Nephron (organoid): Measurements from ENCODE around the gene BICC1.

Source experiments
- H3K27ac Mint-ChIP-seq, 3 experiments: 2 replicates each; pipeline ENCODE4 v1.8.0; 2020; ENCODE audit warnings: mixed read lengths in 3 of 3, mild to moderate bottlenecking in 2 of 3, moderate library complexity in 1 of 3
- H3K27me3 Mint-ChIP-seq: 2 replicates; pipeline ENCODE4 v1.8.0; 2021; ENCODE audit warnings: low read depth, mild to moderate bottlenecking, moderate library complexity, mixed read lengths
- H3K36me3 Mint-ChIP-seq: 2 replicates; pipeline ENCODE4 v1.8.0; 2020; ENCODE audit warnings: low read depth, mixed read lengths
- H3K4me1 Mint-ChIP-seq: 2 replicates; pipeline ENCODE4 v1.8.0; 2020; ENCODE audit warnings: mixed read lengths
- H3K4me3 Mint-ChIP-seq, 3 experiments: 2 replicates each; pipeline ENCODE4 v1.8.0; 2020; ENCODE audit warnings: mild to moderate bottlenecking in 3 of 3, mixed read lengths in 3 of 3, moderate library complexity in 2 of 3
- H3K9me3 Mint-ChIP-seq: 2 replicates; pipeline ENCODE4 v1.8.0; 2020; ENCODE audit warnings: mixed read lengths
- TF ChIP-seq, protein P1 (sequence below), 3 experiments: fragments of 200-600 bp; sonication (generic); IDR thresholded peaks; one replicate each; pipeline ENCODE4 v1.5.0; 2021; ENCODE audit warnings: antibody characterized with exemption in 3 of 3; ENCODE audit not compliant: unreplicated experiment in 3 of 3

Gene BICC1

DNA sequence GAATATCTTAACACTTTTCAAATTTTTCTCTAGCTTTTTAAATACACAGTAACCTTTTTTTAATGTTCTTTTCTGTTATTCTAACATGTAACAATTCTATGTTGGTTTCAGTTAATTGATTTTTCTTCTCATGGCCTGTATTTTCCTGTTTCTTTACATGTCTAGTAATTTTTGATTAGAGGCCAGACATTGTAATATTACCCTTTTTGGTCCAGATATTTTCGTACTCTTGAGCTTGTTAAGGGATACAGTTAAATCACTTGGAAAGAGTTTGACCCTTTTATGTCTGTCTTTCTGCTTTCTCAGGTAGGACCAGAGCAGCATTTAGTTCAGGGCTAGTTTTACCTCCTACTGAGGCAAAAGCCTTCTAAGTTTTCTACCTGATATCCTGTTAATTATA, 45.0 kb downstream of the BICC1 start:
- Mint-ChIP-seq H3K9me3 (peaks cover 56% of the 10 kb centered on the region), H3K4me3 (no peak overlapping the region), H3K4me1 (no peaks in the 10 kb centered on the region), H3K36me3 (peaks cover 42% of the 10 kb centered on the region), H3K27ac (peak overlapping the region in 1 of 3 experiments; percentile 84), H3K27me3 (no peaks in the 10 kb centered on the region)
- TF ChIP-seq, protein P1, sequence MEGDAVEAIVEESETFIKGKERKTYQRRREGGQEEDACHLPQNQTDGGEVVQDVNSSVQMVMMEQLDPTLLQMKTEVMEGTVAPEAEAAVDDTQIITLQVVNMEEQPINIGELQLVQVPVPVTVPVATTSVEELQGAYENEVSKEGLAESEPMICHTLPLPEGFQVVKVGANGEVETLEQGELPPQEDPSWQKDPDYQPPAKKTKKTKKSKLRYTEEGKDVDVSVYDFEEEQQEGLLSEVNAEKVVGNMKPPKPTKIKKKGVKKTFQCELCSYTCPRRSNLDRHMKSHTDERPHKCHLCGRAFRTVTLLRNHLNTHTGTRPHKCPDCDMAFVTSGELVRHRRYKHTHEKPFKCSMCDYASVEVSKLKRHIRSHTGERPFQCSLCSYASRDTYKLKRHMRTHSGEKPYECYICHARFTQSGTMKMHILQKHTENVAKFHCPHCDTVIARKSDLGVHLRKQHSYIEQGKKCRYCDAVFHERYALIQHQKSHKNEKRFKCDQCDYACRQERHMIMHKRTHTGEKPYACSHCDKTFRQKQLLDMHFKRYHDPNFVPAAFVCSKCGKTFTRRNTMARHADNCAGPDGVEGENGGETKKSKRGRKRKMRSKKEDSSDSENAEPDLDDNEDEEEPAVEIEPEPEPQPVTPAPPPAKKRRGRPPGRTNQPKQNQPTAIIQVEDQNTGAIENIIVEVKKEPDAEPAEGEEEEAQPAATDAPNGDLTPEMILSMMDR (IDR thresholded peaks at IDR 0.05; ENCODE audit: unreplicated experiment in 3 of 3) = no peak

- Mint-ChIP-seq H3K27ac (no peak overlapping the region), H3K9me3 (peaks cover 58% of the 10 kb centered on the region), H3K36me3 (peaks cover 39% of the 10 kb centered on the region), H3K27me3 (no peaks in the 10 kb centered on the region), H3K4me1 (no peaks in the 10 kb centered on the region), H3K4me3 (no peak overlapping the region)
- TF ChIP-seq, protein P1 (IDR thresholded peaks at IDR 0.05; ENCODE audit: unreplicated experiment in 3 of 3) = no peak
Observed at GRCh38 chr10:58560068-58560467, 47.4 kb downstream of the BICC1 start.

DNA sequence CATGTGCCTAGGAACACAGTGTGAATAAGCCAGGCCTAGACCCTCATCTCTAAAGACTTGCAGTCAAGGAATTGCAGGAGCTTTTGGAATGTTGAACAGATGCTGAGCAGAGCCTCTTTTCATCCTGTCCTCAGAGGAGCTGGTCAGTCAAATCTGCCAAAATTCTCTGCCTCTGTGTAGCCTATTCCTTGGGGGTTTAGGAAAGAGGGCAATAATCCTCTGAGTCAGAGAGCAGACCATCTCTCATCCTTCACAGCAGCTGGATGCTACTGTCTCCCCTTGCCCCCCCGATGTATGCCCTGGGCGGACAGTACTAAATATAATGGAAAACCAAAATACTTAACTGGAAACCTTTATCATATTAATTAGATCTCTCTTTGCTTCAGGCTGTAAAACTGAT, 52.6 kb downstream of the BICC1 start:
- TF ChIP-seq, protein P1 (IDR thresholded peaks at IDR 0.05; ENCODE audit: unreplicated experiment in 3 of 3) = no peak
- H3K4me3 Mint-ChIP-seq = no peak overlapping the region
- H3K9me3 Mint-ChIP-seq = peaks cover 33% of the 10 kb centered on the region
- no peak overlapping the region for H3K27ac Mint-ChIP-seq
- H3K27me3 Mint-ChIP-seq = no peaks in the 10 kb centered on the region
- peaks cover 12% of the 10 kb centered on the region for H3K4me1 Mint-ChIP-seq
- peaks cover 25% of the 10 kb centered on the region for H3K36me3 Mint-ChIP-seq

- H3K9me3 Mint-ChIP-seq = peaks cover 31% of the 10 kb centered on the region
- H3K4me3 Mint-ChIP-seq = no peak overlapping the region
- no peaks in the 10 kb centered on the region for H3K27me3 Mint-ChIP-seq
- H3K4me1 Mint-ChIP-seq = peaks cover 12% of the 10 kb centered on the region
- H3K27ac Mint-ChIP-seq = peak overlapping the region; percentile 13 to 68 (median 18)
- peaks cover 28% of the 10 kb centered on the region for H3K36me3 Mint-ChIP-seq
- TF ChIP-seq, protein P1 (IDR thresholded peaks at IDR 0.05; ENCODE audit: unreplicated experiment in 3 of 3) = no peak
Observed at GRCh38 chr10:58567652-58568051, 55.0 kb downstream of the BICC1 start.

DNA sequence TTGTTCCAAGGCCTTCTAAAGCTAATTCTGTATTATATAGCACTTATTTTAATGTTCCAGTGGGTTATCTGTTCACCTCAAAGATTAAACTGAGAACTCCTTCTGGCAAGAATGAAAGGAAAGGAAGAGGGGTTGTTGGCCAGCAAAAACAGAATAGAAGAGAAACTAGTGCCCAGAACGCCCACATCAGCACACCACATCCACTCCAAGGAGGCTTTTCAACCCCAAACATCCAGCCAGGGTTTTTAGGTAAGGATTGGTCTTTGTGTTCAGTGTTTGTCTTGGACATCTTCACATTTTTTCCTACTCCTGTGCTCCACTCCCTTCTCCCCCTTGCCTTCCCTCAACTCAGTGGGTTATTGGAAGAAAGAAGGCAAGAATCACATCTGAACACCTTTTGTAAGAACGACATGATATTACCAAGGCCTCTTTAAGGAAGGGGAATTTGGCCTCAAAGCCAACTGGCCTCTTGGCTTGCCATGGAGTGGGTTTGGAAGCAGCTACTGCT, 55.8 kb downstream of the BICC1 start:
- Mint-ChIP-seq H3K9me3 (peaks cover 27% of the 10 kb centered on the region), H3K4me3 (no peak overlapping the region), H3K36me3 (peaks cover 32% of the 10 kb centered on the region), H3K27ac (peak overlapping the region in 2 of 3 experiments; percentile 18 to 33), H3K4me1 (peaks cover 12% of the 10 kb centered on the region), H3K27me3 (no peaks in the 10 kb centered on the region)
- TF ChIP-seq, protein P1 (IDR thresholded peaks at IDR 0.05; ENCODE audit: unreplicated experiment in 3 of 3) = no peak

GRCh38 chr10:58570307-58570723, 57.6 kb downstream of the BICC1 start:
- no peak overlapping the region for H3K4me3 Mint-ChIP-seq
- TF ChIP-seq, protein P1 (IDR thresholded peaks at IDR 0.05; ENCODE audit: unreplicated experiment in 3 of 3) = no peak
- H3K9me3 Mint-ChIP-seq = peaks cover 27% of the 10 kb centered on the region
- H3K27ac Mint-ChIP-seq = no peak overlapping the region
- H3K36me3 Mint-ChIP-seq = peaks cover 32% of the 10 kb centered on the region
- no peaks in the 10 kb centered on the region for H3K27me3 Mint-ChIP-seq
- peaks cover 21% of the 10 kb centered on the region for H3K4me1 Mint-ChIP-seq
